ENCODE measurements around the gene KRABD2.

KRABD2 gene

DNA sequence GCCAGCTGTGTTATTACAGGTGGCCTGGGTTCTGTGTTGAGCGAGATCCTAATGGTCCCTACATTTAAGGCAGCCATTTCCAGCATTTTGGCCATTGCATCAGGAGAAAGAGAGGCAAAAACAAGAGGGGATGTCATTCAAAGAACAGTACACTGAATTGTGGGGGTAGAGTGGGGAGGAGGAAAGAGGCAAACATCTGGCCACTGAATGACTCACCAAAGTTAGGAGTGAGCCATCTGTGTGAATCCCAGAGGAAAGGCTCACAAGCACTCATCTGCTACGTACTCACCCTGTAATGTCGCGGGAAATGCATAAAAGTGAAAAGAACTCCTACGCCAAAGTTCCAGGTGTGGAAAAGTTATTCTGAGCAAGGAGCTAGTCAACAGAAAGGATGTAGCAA lies 16.7 kb downstream of the KRABD2 start:
- Mint-ChIP-seq H3K4me1 (peaks cover 0 to 3% of the 10 kb centered on the region in 2 donors), H3K9me3 (no peaks in the 10 kb centered on the region), H3K4me3 (no peak overlapping the region), H3K36me3 (no peaks in the 10 kb centered on the region), H3K27me3 (ENCODE audit: low read depth in 2 of 2) (no peaks in the 10 kb centered on the region), H3K27ac (no peak overlapping the region)
- Histone ChIP-seq H3K9me3 (ENCODE audit: control insufficient read depth, insufficient read depth, low read length) (no peaks in the 10 kb centered on the region), H3K36me3 (ENCODE audit: control insufficient read depth, insufficient read depth, low read length) (no peaks in the 10 kb centered on the region), H3K27me3 (ENCODE audit: control insufficient read depth, insufficient read depth, low read length) (no peaks in the 10 kb centered on the region), H3K4me1 (ENCODE audit: control insufficient read depth, insufficient read depth, low read length) (no peaks in the 10 kb centered on the region), H3K27ac (ENCODE audit: low read length) (no peak overlapping the region), H3K4me3 (ENCODE audit: low read length) (no peak overlapping the region)
- TF ChIP-seq CTCF (IDR thresholded peaks at IDR 0.05), result no peak
- ATAC-seq, result no peak
- intact Hi-C loops (cut with micrococcal nuclease), result no loop called here
- DNase-seq, result no peak
- 79% methylated on average over 5 of the region's 5 CpGs for WGBS (ENCODE audit: insufficient coverage)

- Mint-ChIP-seq H3K9me3 (no peaks in the 10 kb centered on the region), H3K4me3 (no peak overlapping the region), H3K27me3 (ENCODE audit: low read depth in 2 of 2) (no peaks in the 10 kb centered on the region), H3K36me3 (no peaks in the 10 kb centered on the region), H3K27ac (no peak overlapping the region), H3K4me1 (peaks cover 0 to 3% of the 10 kb centered on the region in 2 donors)
- H3K4me3 ChIP-seq (ENCODE audit: low read length), result no peak overlapping the region
- no peaks in the 10 kb centered on the region for H3K36me3 ChIP-seq (ENCODE audit: control insufficient read depth, insufficient read depth, low read length)
- H3K27ac ChIP-seq (ENCODE audit: low read length), result no peak overlapping the region
- 88% methylated on average over 2 of the region's 3 CpGs for WGBS (ENCODE audit: insufficient coverage)
- ATAC-seq, result no peak
- no peak for TF ChIP-seq CTCF (IDR thresholded peaks at IDR 0.05)
- no peaks in the 10 kb centered on the region for H3K4me1 ChIP-seq (ENCODE audit: control insufficient read depth, insufficient read depth, low read length)
- DNase-seq, result no peak
- intact Hi-C loops (cut with micrococcal nuclease), result no loop called here
- H3K9me3 ChIP-seq (ENCODE audit: control insufficient read depth, insufficient read depth, low read length), result no peaks in the 10 kb centered on the region
- H3K27me3 ChIP-seq (ENCODE audit: control insufficient read depth, insufficient read depth, low read length), result no peaks in the 10 kb centered on the region
Observed at GRCh38 chr17:8357910-8358309, 18.6 kb downstream of the KRABD2 start.

- no peak overlapping the region for H3K27ac Mint-ChIP-seq
- H3K4me1 Mint-ChIP-seq, result no peaks in the 10 kb centered on the region
- Histone ChIP-seq H3K27ac (ENCODE audit: low read length) (no peak overlapping the region), H3K4me3 (ENCODE audit: low read length) (no peak overlapping the region), H3K36me3 (ENCODE audit: control insufficient read depth, insufficient read depth, low read length) (no peaks in the 10 kb centered on the region), H3K27me3 (ENCODE audit: control insufficient read depth, insufficient read depth, low read length) (no peaks in the 10 kb centered on the region), H3K4me1 (ENCODE audit: control insufficient read depth, insufficient read depth, low read length) (no peaks in the 10 kb centered on the region), H3K9me3 (ENCODE audit: control insufficient read depth, insufficient read depth, low read length) (no peaks in the 10 kb centered on the region)
- H3K4me3 Mint-ChIP-seq, result no peak overlapping the region
- no peak for TF ChIP-seq CTCF (IDR thresholded peaks at IDR 0.05)
- intact Hi-C loops (cut with micrococcal nuclease), result no loop called here
- DNase-seq, result no peak
- H3K36me3 Mint-ChIP-seq, result no peaks in the 10 kb centered on the region
- WGBS (ENCODE audit: insufficient coverage), result 72% methylated on average over 7 of the region's 8 CpGs
- no peaks in the 10 kb centered on the region for H3K9me3 Mint-ChIP-seq
- peaks cover 0 to 3% of the 10 kb centered on the region in 2 donors for H3K27me3 Mint-ChIP-seq (ENCODE audit: low read depth in 2 of 2)
- no peak for ATAC-seq
Observed at GRCh38 chr17:8354236-8354635, 22.3 kb downstream of the KRABD2 start.

GRCh38 chr17:8353736-8354135 lies 22.8 kb downstream of the KRABD2 start:
- Mint-ChIP-seq H3K27me3 (ENCODE audit: low read depth in 2 of 2) (peaks cover 0 to 3% of the 10 kb centered on the region in 2 donors), H3K4me3 (no peak overlapping the region), H3K4me1 (no peaks in the 10 kb centered on the region), H3K36me3 (no peaks in the 10 kb centered on the region), H3K27ac (no peak overlapping the region), H3K9me3 (no peaks in the 10 kb centered on the region)
- Histone ChIP-seq H3K4me3 (ENCODE audit: low read length) (no peak overlapping the region), H3K9me3 (ENCODE audit: control insufficient read depth, insufficient read depth, low read length) (no peaks in the 10 kb centered on the region), H3K27ac (ENCODE audit: low read length) (no peak overlapping the region), H3K36me3 (ENCODE audit: control insufficient read depth, insufficient read depth, low read length) (no peaks in the 10 kb centered on the region), H3K4me1 (ENCODE audit: control insufficient read depth, insufficient read depth, low read length) (no peaks in the 10 kb centered on the region), H3K27me3 (ENCODE audit: control insufficient read depth, insufficient read depth, low read length) (no peaks in the 10 kb centered on the region)
- no peak for ATAC-seq
- DNase-seq, result no peak
- no peak for TF ChIP-seq CTCF (IDR thresholded peaks at IDR 0.05)
- 78% methylated on average over 7 of the region's 7 CpGs for WGBS (ENCODE audit: insufficient coverage)
- intact Hi-C loops (cut with micrococcal nuclease), result no loop called here
